ENCODE measurements around the gene EOGT. TPM values are rescaled to one million over a fixed set of nuclear protein-coding genes. Genes with fewer than 3 reads are reported as not detected.

Gene EOGT
- total and polyA plus RNA-seq, 10 of the 15 experiments (the other 5 are each of a cell fraction or from before 2014, with no cell fraction given): 3.5 to 16.5 (median 8.3) TPM

- Histone ChIP-seq H3K9me3 (replicated peaks; ENCODE audit: control insufficient read depth, insufficient read depth, low read length) (no peaks in the 10 kb centered on the region), H3K4me2 (ENCODE audit: control insufficient read depth, insufficient read depth) (no peak overlapping the region), H3K9ac (ENCODE audit: control insufficient read depth, insufficient read depth, low read length) (no peak overlapping the region), H2AFZ (ENCODE audit: control insufficient read depth, low read depth, low read length) (no peak overlapping the region), H3K27ac (ENCODE audit: control insufficient read depth, insufficient read depth) (no peak overlapping the region), H3K36me3 (ENCODE audit: control insufficient read depth in 2 of 2, insufficient read depth in 2 of 2, low read length in 1 of 2) (no peaks in the 10 kb centered on the region), H4K20me1 (ENCODE audit: control insufficient read depth, insufficient read depth) (no peaks in the 10 kb centered on the region), H3K4me3 (no peak overlapping the region), H3K79me2 (ENCODE audit: control insufficient read depth, insufficient read depth, low read length) (no peaks in the 10 kb centered on the region), H3K4me1 (ENCODE audit: control insufficient read depth, insufficient read depth, low read length) (no peaks in the 10 kb centered on the region), H3K27me3 (replicated peaks in 1 of 2; ENCODE audit: control insufficient read depth in 2 of 2, insufficient read depth in 2 of 2, low read length in 1 of 2) (peaks cover 0 to 1% of the 10 kb centered on the region in 2 experiments; a peak in 1 of 4 replicates)
- ATAC-seq: no peak
- BruUV-seq (replicated peaks): no TSS peak
- in situ Hi-C loops (cut with MboI) (no loop called here), intact Hi-C loops (cut with micrococcal nuclease; ENCODE audit: unreplicated experiment) (no loop called here)
- POLR2A ChIA-PET: no interaction called here
- RAD21 ChIA-PET (ENCODE audit: unreplicated experiment): no interaction called here
- FAIRE-seq: no peak
- CTCF ChIA-PET: interaction anchor here (2.0 kb wide), 1 partner anchor 27 kb away, joined by 6 read pairs; no protein-coding TSS in a partner anchor
- DNase-seq (ENCODE audit: low read depth, low spot score): no peak
- WGBS (ENCODE audit: insufficient coverage, insufficient replicate concordance, low lambda C conversion rate, missing lambda C conversion rate): 59% methylated on average over 1 of the region's 1 CpG
- SMC1A ChIA-PET (ENCODE audit: uncharacterized antibody, unreplicated experiment): interaction anchor here (0.6 to 0.7 kb wide), 2 partner anchors 12 to 1138 kb away, joined by 3 to 4 read pairs; no protein-coding TSS in a partner anchor
- TF ChIP-seq MLLT1 (IDR thresholded peaks at IDR 0.05) (no peak), SRF (IDR thresholded peaks at IDR 0.05; ENCODE audit: low read depth in 2 of 2, low read length in 2 of 2) (no peak), ZBTB40 (IDR thresholded peaks at IDR 0.05; ENCODE audit: borderline replicate concordance) (no peak), TARDBP (IDR thresholded peaks at IDR 0.05; ENCODE audit: borderline replicate concordance) (no peak), NKRF (conservative IDR thresholded peaks at IDR 0.05) (no peak), MYC (IDR thresholded peaks at IDR 0.05; ENCODE audit: insufficient read depth, insufficient read length, insufficient replicate concordance, low read length, severe bottlenecking) (no peak), BRCA1 (IDR thresholded peaks at IDR 0.05; ENCODE audit: low read depth, low read length) (no peak), EZH2 (IDR thresholded peaks at IDR 0.05; ENCODE audit: borderline replicate concordance, control insufficient read depth, low read depth, low read length) (no peak), PRDM15 (CRISPR knock-in tag; IDR thresholded peaks at IDR 0.05) (no peak), FOXM1 (IDR thresholded peaks at IDR 0.05; ENCODE audit: low read depth, low read length) (no peak), ZNF384 (IDR thresholded peaks at IDR 0.05; ENCODE audit: borderline replicate concordance, low read depth, low read length) (no peak)
These were observed 68.3 kb downstream of the EOGT start for GRCh38 chr3:68945225-68945624.

All from GM12878 (cell line).